Activated naive CD4-positive, alpha-beta T cell (primary cell): ENCODE data around the gene BTBD8.
"Not testable (repeated sequence)": the region's sequence is repeated elsewhere in the genome, so short reads cannot be mapped to it uniquely, and the experiment has no call there.

Experiments
- DNase-seq, 4 experiments: peaks; one replicate each; lab custom pipeline; 2025; lab: John Stamatoyannopoulos, UW

Gene BTBD8

DNA sequence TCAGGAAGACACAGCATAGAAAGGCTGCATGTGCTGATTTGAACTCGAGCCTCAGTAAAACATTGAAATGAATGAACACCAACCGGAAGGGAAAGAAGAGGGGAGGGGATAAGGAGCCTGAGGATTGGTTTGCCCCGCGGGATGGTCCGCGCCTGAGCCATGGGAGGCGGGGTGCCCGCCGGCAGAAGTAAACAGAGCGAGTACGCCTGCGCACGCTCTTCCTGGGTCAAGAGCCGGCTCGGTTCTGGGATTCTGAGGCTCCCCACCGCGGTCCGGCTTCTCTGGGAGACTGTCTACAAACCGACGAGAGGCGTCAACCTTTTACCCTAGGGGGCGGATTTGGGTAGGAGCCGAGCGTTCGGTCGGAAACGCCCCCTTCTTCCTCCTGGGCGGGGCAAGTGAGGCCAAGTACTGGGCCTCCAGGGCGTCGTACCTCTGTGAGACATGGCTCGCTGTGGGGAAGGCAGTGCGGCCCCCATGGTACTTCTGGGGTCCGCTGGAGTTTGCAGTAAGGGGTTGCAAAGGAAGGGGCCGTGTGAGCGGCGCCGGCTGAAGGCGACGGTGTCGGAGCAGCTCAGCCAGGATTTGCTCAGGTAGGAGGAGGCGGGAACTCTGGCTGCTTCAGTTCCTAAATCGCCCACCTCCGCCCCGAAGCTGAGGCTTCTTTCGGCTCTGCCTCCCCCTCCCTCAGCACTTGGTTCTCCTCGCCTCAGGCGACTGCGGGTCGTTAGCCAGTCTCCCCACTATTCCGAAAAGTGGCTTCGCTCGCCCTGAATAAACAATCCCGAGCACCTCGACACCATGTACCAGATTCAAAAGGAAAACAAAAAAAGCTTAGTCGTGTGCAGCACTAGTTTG, at the start of gene BTBD8:
TSS of gene BTBD8 (plus strand) at position 218 of the 858 bp plus-strand sequence. CDS start at position 445, 227 bp downstream.
- DNase-seq = peak; percentile 38 to 81 (median 57)

DNA sequence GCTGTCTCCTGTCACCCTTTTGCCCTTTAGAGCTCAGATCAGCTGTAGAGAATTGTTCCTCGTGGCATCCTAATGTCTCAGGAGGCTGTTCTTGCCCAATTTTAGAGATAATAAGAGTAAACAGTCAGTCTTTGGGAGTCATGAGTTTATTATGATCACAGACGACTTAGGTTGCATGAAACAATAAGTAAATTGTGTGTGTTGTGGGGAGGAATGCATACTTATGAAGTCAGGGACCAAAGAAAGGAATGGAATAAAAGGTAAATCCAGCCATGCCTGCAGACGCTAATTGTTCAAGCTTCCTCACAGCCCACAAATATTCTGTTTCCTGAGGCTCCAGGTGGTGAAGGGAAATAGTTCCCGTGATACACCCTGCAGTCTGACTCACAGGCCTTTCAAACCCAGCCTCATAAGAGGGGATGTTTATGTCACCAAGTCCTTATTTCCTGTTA, 49.5 kb upstream of the BTBD8 start:
- DNase-seq = no peak

DNA sequence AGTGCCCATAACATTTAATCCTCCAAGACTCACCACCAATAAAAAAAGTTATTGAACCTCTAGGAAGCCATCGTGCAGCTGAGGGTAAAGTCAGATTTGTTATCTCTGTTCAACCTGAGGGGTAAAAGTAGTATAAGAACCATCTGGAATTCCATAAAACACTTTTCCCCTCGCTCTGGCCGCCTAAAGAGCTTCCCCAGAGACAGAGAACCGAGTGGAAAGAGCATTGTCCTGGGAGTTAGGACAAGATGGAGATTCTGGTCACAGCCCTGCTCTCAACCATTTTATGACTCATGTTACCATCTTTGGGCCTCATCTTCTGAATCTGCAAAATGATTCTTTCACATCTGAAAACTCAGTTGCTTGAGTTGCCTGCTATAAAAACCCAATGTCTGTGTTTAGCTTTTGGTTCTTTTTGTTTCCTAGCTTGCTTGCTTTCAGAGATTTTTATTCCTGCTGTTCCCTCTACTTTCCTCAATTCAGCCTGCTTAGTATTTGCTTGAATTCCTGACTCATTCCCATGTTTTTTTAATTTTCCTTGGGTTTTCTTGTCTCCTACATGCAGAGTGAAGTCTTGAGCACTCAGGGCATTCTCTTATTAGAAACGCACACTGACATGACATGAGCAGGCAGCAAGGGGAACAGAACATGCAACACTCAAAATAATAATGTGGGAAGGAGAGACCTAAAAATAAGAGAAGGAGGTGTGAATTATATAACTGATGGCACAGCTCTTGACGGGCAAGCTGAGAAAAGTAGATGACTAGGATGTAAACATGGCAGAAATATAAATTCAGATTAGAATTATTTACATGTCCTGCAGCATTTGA, 48.6 kb upstream of the BTBD8 start:
- DNase-seq = no peak

DNA sequence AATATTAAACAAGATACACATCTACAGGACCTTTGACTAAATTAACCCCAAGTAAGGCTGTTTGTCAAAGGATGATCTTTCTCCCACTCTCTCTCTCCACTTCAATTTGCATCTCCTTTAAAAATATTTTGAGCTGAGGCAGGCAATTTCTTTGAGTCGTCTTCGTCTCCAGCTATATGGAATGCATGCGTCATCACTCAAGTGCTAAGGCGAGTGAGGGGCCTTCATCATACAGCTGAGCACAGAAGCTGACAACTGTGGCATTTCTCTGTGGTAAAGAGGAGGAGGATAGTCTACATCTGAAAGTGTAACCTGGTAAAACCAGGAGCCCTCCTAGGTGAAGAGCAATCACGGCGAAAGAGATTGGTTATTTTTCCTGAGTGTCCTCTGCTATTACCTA, 42.7 kb upstream of the BTBD8 start:
- DNase-seq = no peak

DNA sequence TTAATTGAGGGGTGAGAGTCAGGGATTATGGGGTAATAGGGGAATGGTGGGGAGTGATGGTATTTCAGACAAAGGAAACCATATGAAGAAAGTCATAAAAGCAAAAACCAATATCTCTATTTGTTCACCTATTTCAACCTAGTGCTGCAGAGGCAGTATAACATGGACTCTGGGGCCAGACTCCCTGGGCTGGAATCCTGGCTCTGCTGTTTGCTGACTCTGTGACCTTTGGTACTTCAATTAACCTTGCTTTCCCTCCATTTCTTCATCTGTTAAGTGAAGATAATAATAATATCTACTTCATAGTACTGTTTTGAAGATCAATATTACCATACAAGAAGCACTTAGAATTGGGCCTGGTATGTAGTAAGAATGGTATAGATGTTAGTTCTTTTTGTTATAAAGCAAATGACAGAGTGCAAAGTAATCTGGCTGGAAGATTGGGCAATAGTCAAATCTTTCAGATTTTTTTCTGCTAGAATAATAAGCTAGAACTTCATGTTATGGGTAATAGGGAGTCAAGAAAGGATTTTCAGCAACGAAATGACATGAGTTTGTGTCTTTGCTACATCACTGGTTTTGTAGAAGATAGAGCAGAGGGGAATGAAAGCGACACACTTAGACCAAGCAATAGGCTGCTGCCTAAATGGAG, 41.3 kb upstream of the BTBD8 start:
- no peak for DNase-seq

DNA sequence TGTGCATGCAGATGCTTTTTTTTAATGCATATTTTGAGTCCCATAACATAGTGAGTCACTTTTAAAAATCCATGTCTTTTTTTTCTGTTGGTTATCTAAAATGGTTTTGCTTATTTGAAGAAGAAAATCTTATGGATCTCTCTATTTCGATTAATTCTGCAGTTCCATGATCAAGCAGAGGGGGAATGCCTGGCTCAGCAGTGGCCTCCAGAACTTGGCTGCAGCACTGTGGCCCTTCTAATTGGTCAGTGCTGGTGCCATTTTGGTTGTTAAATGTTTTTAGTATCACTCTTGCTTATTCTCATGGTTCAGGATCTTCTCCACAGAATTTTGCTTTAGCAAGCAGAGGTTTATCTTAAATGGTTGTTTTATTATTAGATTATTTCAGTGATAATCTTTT, 39.2 kb upstream of the BTBD8 start:
- DNase-seq = no peak

DNA sequence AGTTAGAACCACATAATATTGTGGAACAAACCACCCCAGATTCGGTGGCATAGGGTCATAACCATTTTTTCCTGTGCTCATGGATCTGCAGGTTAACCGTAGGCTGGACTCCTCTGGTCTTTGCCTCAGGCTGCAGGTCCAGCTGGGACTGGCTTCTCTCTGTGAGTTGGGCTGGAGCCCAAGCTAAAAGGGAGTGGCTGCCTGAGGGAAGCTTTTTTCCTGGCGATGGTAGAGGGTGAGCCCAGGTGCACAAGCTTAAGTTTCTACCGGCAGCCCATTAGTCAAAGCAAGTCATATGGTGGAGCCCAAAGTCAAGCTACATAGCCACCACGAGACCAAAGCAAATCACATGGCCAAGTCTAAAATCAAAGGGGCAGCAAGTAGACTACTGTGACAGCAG, 36.5 kb upstream of the BTBD8 start:
- no peak for DNase-seq

DNA sequence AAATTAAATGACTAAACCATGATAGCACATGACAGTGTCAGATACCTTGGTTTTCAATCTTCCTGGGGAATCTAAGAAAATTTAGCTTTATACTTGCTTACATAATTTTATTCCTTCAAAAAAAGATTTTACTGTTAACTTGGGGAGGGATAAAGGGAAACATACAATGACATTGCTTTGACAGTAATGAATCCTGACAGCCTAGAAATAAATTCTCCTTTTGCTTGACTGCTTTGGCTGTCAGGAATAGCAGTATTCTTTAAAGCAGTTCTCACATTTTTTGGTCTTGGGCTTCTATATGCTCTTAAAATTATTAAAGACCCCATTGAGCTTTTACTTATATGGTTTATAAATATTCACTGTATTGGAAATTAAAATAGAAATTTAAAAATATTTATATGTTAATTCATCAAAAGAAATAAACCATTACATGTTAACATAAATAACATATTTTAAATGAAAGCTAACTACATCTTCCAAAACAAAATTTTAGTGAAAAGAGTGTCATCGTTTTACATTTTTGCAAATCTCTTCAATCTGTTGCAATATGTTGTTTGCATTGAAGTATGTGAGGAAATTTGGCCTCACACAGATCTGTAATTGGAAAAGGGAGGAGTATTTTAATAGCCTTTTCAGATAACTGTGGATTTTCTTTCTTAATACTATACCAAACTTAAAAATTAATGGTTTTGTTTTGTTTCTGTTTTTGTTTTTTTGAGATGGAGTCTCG, 34.2 kb upstream of the BTBD8 start:
- DNase-seq = no peak

DNA sequence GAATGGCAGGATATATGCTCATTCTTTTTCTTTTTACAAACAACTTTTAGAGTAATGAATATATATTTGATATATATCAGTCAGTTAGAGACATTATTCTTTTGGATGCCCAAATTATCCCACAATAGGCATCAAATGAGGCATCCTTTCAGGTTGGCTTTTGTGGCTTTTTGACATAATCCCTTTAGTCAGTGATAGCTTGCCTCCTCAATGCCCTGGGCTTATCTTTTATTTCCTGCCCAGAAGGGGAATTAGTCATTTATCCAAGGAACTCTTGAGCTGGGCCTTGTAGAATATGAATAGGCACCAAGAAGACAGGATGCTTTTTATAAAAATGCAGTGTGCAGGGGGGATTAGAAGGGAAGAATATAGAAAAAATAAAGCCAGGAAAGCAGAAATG, 28.2 kb upstream of the BTBD8 start:
- no peak for DNase-seq

DNA sequence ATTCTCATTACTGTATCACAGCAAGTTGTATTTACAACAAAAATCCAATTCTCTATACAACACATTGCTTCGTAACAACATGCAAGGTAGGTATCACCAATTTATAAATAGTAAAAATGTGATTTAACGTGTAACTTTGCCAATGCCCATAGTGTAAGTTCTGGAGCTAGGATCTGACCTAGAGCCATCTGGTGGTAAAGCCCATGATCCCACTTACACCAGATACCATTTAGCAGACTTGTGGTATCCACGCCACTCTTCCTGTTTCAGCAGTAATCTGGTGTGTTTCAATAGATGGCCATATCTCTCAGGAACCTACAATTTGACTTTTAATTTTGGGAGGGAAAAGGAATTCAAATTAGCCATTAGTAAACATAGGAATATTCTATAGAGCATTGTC, 15.1 kb upstream of the BTBD8 start:
- DNase-seq = no peak

DNA sequence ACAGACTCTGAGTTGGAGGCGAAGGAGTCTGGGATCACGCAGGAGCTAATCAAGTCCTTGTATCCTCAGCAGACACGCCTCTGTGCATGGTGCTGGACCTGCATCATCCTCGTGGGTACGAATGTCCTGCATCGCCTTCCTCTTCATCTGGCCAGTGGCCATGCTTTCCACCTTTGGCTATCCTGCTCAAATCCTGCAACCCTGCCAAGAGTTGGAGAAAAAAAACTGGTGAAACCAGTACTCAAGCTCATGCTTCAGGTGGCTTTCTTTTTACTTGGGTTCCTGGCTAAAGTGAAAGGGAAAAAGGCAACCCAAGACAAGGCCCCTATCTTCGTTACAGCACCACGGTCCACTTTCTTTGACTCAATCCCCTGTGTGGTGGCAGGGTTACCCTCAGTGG, 13.8 kb upstream of the BTBD8 start:
- DNase-seq = no peak

DNA sequence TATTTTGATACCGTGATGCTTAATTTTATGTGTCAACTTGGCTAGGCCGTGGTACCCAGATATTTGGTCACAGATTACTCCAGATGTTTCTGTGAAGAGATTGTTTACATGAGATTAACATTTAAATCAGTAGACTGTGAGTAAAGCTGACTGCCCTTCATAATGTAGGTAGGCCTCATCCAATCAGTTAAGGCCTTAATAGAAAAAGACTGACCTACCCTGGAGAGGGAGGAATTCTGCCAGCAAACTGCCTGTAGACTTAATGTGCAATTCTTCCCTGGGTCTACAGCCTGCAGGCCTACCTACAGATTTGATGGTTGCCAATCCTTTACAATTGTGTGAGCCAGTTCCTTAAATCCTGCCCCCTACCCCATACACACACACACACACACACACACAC, 9.3 kb upstream of the BTBD8 start:
- no peak for DNase-seq

DNA sequence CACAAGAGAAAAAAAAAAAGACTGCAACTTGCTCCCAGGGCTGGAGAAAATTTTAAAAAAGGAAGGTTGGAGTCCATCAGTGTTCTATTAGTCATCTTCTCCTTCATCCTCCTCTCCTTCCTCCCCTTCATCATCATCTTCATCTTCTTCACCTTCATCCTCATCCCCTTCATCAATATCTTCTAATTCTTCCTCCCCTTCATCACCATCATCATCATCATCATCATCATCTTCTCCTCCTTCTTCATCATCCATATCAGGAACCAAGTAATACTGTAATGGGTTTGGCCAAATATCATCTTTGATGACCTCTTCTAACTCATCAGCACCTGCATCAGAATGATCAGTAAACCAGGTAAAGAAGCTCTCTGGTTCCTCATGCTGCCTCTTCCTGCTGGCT, 5.7 kb upstream of the BTBD8 start:
- DNase-seq = not testable (repeated sequence)

DNA sequence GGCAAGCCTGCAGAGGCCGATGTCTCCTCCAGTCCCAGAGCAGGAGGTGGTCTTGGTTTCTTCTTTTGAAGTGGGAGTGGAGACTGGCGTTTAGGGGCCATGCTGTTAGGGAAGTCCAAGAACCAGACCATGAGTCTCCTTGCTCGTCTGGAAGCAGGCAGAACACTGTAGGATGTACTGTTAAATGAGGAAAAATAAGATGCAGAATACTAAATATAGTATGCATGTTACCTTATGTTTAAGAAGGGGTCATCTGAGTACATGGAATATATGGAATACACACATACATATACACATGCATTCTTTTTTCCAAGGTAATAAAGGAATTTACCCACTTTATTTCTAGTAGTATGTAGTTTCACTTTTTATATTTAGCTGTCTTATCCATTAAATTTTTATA, 4.8 kb upstream of the BTBD8 start, which contains the start of gene SETSIP:
TSS of gene SETSIP (minus strand) at position 101 of the 400 bp plus-strand sequence. CDS start at position 101, 0 bp downstream.
- no peak for DNase-seq

DNA sequence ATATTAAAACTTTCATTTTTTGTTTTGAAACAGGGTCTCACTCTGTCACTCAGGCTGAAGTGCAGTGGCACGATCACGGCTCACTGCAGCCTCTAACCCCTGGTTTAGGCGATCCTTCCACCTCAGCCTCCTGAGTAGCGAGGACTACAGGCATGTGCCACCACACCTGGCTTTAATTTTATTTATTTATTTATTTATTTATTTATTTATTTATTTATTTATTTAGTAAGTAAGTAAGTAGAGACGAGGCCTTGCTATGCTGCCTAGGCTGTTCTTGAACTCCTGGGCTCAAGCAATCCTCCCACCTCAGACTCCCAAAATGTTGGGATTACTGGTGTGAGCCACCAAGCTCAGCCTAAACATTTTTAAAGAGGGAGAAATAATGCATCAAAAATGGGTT, 3.8 kb upstream of the BTBD8 start:
- no peak for DNase-seq

DNA sequence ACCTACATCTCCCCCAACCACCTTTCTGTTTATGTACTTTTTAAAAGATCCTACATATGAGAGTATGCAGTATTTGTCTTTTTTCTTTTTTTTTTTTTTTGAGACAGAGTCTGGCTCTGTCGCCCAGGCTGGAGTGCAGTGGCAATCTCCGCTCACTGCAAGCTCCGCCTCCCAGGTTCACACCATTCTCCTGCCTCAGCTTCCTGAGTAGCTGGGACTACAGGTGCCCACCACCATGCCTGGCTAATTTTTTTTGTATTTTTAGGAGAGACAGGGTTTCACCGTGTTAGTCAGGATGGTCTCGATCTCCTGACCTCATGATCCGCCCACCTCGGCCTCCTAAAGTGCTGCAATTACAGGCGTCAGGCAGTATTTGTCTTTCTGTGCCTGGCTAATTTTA, 2.1 kb upstream of the BTBD8 start:
- not testable (repeated sequence) for DNase-seq

DNA sequence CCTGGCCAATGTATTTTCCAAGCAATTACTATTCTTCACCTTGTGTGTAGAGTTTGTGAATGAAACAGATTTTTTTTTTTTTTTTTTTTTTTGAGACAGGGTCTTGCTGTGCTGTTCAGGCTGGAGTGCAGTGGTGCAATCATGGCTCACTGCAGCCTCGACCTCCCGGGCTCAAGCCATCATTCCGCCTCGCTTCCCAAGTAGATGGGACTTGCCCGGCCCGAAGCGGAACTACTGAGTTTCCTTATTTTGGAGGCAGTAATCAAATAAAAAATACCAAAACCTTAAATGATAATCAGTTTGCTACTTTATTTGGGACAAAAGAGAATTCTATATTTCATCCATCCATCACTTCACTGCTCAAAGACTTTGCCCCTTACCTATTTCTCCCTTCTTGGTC, 704 bp upstream of the BTBD8 start:
- no peak for DNase-seq

DNA sequence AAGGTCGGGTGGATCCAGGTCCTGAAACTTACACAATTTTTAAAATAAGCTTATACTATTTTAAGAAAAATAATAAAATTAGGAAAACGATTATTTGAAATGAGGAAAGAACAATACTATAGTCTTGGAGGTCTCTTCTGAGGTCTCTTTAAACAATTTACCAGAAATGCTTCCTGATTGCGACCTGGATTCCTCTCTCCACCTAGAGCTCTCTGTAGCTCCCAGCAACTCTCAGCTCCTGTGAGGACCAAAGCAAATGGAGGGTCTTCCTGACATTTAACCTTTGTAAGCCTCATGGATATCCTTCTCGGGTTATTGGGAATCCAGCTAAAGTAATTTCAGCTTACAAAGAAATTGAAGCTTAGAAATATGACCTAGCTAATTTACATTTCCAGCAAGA, 886 bp downstream of the BTBD8 start:
- no peak for DNase-seq

DNA sequence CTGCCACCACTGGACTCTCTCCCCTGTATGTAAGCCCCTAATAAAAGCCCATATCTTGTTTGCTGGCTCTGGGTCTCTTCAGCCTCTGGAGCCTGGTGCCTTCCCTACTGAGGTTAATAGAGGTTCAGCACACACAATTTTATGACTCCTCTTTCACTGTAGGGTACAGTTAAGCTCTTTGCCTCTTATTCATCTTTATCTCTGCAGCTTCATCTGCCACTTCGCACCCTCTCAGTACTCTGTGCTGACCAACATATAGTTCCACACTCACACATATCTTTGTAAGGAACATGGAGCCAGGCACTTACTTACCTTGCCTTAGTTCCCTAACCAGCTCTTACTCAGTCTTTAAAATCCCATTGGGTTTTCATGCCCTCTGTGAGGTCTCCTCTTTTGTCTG, 4.5 kb downstream of the BTBD8 start:
- no peak for DNase-seq

DNA sequence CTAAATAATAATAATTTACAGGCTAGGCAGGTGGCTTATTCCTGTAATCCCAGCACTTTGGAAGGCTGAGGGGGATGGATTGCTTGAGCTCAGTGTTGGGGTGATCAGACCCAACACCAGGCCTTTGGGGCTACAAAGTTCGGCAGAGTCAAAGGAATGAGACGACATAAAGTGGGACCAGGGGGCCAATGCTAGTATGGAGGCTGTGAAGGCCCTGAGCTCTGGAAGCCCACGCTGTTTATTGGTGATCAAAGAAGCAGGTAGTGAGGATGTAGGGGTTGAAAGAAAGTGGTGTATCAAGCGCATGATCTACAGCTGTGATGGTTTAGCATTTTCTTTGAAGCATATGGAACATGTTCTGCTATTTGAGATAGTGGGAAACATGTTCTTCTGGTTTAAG, 5.6 kb downstream of the BTBD8 start:
- no peak for DNase-seq

DNA sequence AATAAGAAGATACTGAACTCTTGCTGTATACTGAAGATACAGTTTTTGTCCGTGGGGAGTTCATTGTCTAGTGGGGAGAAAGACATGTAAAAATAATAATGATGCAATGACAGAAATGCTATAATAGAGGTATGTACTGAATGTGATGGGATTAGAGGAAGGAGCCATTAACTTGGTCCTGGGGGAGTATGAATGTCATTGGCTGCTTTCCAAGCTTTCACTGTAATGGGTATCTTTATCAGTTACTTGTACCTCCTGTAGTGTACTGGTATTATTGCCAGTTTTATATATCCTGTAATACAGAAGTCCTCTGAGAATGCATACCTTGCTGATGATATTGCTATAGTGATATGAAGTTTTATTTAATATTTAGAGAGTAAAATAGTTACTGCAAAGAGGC, 7.4 kb downstream of the BTBD8 start:
- DNase-seq = no peak

DNA sequence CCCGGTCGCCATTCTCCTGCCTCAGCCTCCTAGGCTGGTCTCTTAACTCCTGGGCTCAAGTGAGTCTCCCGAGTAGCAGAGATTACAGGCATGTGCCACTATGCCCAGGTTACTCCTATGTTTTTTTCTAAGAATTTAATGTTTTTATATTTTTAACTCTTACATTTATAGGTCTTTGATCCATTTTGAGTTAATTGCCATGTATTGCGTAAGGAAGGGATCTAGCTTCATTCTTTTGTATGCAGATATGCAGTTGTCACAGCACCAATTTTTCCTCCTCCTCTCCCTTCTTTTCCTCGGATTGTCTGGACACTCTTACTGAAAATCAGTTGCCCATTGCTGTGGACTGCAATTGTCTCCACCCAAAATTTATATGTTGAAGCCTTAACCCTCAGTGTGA, 11.5 kb downstream of the BTBD8 start:
- DNase-seq = no peak
